Esophagus muscularis mucosa (tissue), 4 donors: ENCODE measurements around the gene ALDOA. TPM values are rescaled to one million over a fixed set of nuclear protein-coding genes. Genes with fewer than 3 reads are reported as not detected.

Source experiments
- DNase-seq: peaks from one replicate; pipeline ENCODE4 v3.0.0-alpha.2; 2017; ENCODE audit errors: extremely low spot score
- H3K27ac ChIP-seq, 4 donors: fragments of 200-600 bp; sonication (generic); replicated peaks in 1 of 4; 1 replicate in 3 of 4; 2 replicates in 1 of 4; pipeline ENCODE4 v1.5.1; 2016 to 2019; ENCODE audit warnings: mild to moderate bottlenecking in 1 of 4
- H3K27me3 ChIP-seq, 4 donors: fragments of 200-600 bp; sonication (generic); one replicate each; pipeline versions ENCODE4 v1.5.1 to v1.6.0; 2016 to 2019
- H3K36me3 ChIP-seq, 4 donors: fragments of 200-600 bp; sonication (generic); one replicate each; pipeline ENCODE4 v1.5.1; 2016 to 2019
- H3K4me1 ChIP-seq, 4 donors: fragments of 200-600 bp; sonication (generic); one replicate each; pipeline ENCODE4 v1.5.1; 2016 to 2019
- H3K4me3 ChIP-seq, 4 donors: fragments of 200-600 bp; sonication (generic); 1 replicate in 2 of 4; 2 replicates in 2 of 4; pipeline ENCODE4 v1.5.1; 2016 to 2019; ENCODE audit warnings: mild to moderate bottlenecking in 4 of 4, moderate library complexity in 1 of 4
- H3K9me3 ChIP-seq, 4 donors: fragments of 200-600 bp; sonication (generic); 1 replicate in 3 of 4; 2 replicates in 1 of 4; pipeline ENCODE4 v1.5.1; 2016 to 2019
- EP300 ChIP-seq: sonication (generic); formaldehyde crosslinking; IDR thresholded peaks from one replicate; pipeline ENCODE4 v1.6.1; 2017; ENCODE audit warnings: antibody characterized with exemption
- POLR2A ChIP-seq: fragments of 450-650 bp; IDR thresholded peaks from one replicate; pipeline ENCODE4 v1.6.1; 2017; ENCODE audit warnings: antibody characterized with exemption, moderate library complexity, mild to moderate bottlenecking, low read depth
- POLR2AphosphoS5 ChIP-seq, 2 donors: sonication (generic); formaldehyde crosslinking; IDR thresholded peaks; one replicate each; pipeline ENCODE4 v1.6.1; 2017; ENCODE audit warnings: antibody characterized with exemption in 2 of 2
- WGBS: methylation state at CpG from one replicate; pipeline ENCODE4 v1.1.5; 2018; 5-methylcytosine and 5-hydroxymethylcytosine counted together
- intact Hi-C: fragments of 100-400 bp; cut with DNase I; formaldehyde crosslinking; loops from one replicate; pipeline ENCODE4 v1.15.1; 2023
- total RNA-seq, 4 donors: library from RNA; depleted of rRNA; stranded (reverse); fragments of >200 nt; gene quantifications; one replicate each; pipeline versions ENCODE4 v1.1.0 to v1.2.1, GENCODE V29; 2016
- TF ChIP-seq, protein P1 (sequence below), 3 experiments: fragments of 200-600 bp in 2 of 3; fragments of 450-650 bp in 1 of 3; sonication (generic) in 2 of 3; IDR thresholded peaks; one replicate each; pipeline ENCODE4 v1.5.1; 2017 to 2019; ENCODE audit warnings: antibody characterized with exemption in 3 of 3, mild to moderate bottlenecking in 2 of 3, moderate library complexity in 1 of 3

Gene ALDOA
- total RNA-seq, 4 donors from 2014 or later, result 1,300 to 1,765 (median 1,454) TPM

GRCh38 chr16:30094541-30095165 is 29.1 kb downstream of the ALDOA start:
- H3K36me3 ChIP-seq, result peaks cover 0 to 22% (median 19%) of the 10 kb centered on the region in 4 donors
- DNase-seq, result no peak
- peaks cover 40 to 63% (median 57%) of the 10 kb centered on the region in 4 donors for H3K4me1 ChIP-seq
- peak overlapping the region; percentile 71 to 93 (median 84) for H3K4me3 ChIP-seq
- H3K27me3 ChIP-seq, result no peaks in the 10 kb centered on the region
- H3K9me3 ChIP-seq, result peaks cover 0 to 14% (median 11%) of the 10 kb centered on the region in 4 donors
- TF ChIP-seq EP300 (no peak), POLR2A (no peak), POLR2AphosphoS5 (IDR thresholded peaks at IDR 0.05) (no peak)
- TF ChIP-seq, protein P1, sequence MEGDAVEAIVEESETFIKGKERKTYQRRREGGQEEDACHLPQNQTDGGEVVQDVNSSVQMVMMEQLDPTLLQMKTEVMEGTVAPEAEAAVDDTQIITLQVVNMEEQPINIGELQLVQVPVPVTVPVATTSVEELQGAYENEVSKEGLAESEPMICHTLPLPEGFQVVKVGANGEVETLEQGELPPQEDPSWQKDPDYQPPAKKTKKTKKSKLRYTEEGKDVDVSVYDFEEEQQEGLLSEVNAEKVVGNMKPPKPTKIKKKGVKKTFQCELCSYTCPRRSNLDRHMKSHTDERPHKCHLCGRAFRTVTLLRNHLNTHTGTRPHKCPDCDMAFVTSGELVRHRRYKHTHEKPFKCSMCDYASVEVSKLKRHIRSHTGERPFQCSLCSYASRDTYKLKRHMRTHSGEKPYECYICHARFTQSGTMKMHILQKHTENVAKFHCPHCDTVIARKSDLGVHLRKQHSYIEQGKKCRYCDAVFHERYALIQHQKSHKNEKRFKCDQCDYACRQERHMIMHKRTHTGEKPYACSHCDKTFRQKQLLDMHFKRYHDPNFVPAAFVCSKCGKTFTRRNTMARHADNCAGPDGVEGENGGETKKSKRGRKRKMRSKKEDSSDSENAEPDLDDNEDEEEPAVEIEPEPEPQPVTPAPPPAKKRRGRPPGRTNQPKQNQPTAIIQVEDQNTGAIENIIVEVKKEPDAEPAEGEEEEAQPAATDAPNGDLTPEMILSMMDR (IDR thresholded peaks at IDR 0.05), result no peak
- H3K27ac ChIP-seq, result peak overlapping the region; percentile 87 to 97 (median 94)
- WGBS, result 83% methylated on average over 11 of the region's 11 CpGs
- intact Hi-C loops, result loop anchor here (10.0 kb wide), 1 partner anchor 310 kb away; the partner anchor contains the start of gene ZNF771

DNA sequence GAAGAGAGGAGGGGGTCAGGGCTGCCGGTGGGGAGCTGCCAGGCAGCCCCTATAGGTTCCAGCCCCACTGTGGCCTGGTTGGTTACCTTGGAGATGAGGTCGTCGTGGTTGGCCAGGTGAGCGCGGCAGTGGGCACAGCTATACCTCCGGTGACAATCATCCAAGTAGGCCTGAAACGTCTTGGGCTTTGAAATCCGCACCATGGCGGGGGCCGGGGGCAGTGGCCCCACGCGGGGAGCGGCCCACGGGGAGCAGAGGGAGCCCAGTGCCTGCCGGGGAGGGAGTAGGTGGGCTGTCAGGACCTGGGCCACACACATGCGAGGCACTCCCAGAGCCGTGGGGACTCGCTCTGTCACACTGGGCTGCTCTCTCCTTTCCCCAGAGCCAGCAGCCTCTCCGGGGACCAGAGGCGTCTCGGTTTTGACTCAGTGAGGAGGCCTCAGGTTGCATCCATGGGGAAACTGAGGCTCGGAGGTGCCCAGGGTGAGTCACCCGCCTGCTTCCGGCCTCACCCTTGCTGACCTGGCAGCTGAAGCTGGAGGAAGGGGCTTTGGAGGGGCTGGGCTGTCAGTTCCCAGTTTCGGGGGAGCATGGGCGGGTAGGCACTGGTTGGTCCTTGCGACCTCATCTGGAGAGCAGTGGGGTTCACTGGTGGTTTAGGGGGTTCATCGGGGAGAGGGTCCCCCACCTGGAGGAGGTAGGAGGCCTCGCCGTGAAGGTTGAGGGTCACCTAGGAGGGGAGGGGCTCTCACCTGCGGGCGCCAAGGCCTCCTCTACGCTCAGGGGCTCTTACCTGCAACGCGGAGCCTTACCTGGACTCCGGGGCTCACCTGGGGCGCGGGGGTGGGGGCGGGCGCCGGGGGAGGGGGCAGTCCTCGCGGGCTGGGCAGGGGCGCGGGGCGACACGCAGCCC is 29.9 kb downstream of the ALDOA start:
- H3K4me3 ChIP-seq, result peak overlapping the region; percentile 71 to 93 (median 84)
- TF ChIP-seq, protein P1 (IDR thresholded peaks at IDR 0.05), result no peak
- TF ChIP-seq EP300, result no peak
- TF ChIP-seq POLR2AphosphoS5 (IDR thresholded peaks at IDR 0.05), result no peak
- TF ChIP-seq POLR2A, result no peak
- H3K36me3 ChIP-seq, result peaks cover 0 to 22% (median 19%) of the 10 kb centered on the region in 4 donors
- no peaks in the 10 kb centered on the region for H3K27me3 ChIP-seq
- intact Hi-C loops, result loop anchor here (10.0 kb wide), 1 partner anchor 309 kb away; the partner anchor contains the start of gene ZNF771
- H3K27ac ChIP-seq, result peak overlapping the region; percentile 87 to 97 (median 94)
- peaks cover 40 to 57% (median 55%) of the 10 kb centered on the region in 4 donors for H3K4me1 ChIP-seq
- peaks cover 0 to 14% (median 11%) of the 10 kb centered on the region in 4 donors for H3K9me3 ChIP-seq
- 20% methylated on average over 13 of the region's 47 CpGs for WGBS
- DNase-seq, result no peak

DNA sequence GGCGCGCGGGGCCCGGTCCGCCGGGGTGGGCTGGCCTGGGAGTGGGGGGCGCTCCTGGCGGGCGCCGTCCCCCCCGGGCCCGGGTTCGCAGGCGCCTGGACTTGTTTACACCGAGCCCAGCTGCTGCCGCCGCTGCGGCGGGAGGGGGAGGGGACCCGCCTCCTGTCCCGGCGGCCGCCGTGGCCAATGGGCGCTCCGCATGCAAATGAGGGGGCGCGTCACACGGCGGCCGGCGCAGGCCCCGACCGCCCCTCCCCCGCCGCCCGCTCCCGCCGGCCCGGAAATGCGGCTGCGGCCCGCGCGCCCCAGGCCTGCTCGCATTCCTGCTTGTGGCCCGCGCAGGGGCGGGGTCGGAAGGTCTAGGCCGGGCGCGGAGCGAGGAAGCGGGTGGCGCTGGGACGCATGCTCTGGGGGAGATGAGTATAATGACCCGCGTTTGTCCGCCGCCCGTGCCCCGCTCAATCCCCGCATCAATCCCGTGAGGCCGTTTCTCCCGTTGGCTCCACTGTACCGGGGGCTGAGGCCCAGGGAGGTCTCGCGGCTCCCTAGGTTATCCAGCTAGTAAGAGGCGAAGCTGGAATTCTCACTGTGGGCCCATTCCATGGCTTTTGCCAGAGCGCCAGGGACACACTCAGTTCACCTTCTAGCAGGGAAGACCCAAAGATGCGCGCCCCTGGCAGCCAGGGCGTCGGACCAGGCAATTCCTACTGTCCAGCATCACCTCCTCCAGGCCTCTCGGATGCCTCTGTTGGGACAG is 30.7 kb downstream of the ALDOA start, which contains the start of gene YPEL3:
YPEL3 (minus strand) TSS at position 109 of the 757 bp plus-strand sequence. CDS start 731 bp downstream, outside the sequence.
- intact Hi-C loops, result loop anchor here (10.0 kb wide), 1 partner anchor 309 kb away; the partner anchor contains the start of gene ZNF771
- TF ChIP-seq EP300 (no peak), POLR2AphosphoS5 (IDR thresholded peaks at IDR 0.05) (peak; percentile 64 to 73), POLR2A (no peak)
- TF ChIP-seq, protein P1 (IDR thresholded peaks at IDR 0.05), result no peak
- Histone ChIP-seq H3K27me3 (no peaks in the 10 kb centered on the region), H3K36me3 (peaks cover 0 to 22% (median 19%) of the 10 kb centered on the region in 4 donors), H3K4me3 (peak within 1 kb of the TSS; percentile 71 to 93 (median 84)), H3K4me1 (peaks cover 34 to 49% (median 46%) of the 10 kb centered on the region in 4 donors), H3K27ac (peak within 1 kb of the TSS; percentile 87 to 97 (median 94)), H3K9me3 (peaks cover 0 to 14% (median 11%) of the 10 kb centered on the region in 4 donors)
- DNase-seq, result peak; percentile 97
- 71% methylated on average over 1 of the region's 77 CpGs for WGBS

DNA sequence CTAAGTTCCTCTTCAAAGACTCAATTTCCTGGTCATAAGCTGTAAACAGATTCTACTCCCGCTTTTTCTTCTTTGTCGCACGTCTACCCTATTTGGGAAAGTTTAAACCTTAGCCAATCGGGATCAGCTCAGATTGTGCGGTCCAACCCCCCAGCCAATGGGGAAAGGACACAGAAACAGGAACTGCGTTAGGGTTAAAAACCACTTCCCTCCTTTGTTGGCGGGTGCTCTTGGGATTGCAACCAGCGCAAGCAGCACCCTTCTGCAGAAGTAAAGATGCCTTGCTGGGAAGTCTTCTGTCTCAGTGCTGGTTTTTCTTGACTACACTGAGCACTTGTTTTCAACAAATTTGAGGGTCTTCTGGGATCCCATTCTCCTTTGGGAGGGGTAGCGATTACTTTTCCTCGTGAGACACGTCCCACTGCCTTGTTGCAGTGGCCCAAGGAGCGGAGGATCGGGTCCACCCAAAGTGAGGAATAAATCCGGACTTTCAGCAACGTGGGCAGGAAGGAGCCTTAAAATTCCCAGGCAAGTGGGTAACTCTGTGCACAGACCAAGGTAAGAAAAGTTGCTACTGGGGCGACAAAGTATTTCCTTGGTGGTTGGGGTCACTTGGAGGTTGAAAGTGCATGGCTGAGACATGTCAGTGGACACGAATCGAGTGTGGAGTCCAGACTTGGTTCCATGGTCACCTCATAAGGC is 31.5 kb downstream of the ALDOA start:
- TF ChIP-seq POLR2A (no peak), POLR2AphosphoS5 (IDR thresholded peaks at IDR 0.05) (no peak), EP300 (no peak)
- TF ChIP-seq, protein P1 (IDR thresholded peaks at IDR 0.05), result no peak
- no peaks in the 10 kb centered on the region for H3K27me3 ChIP-seq
- DNase-seq, result no peak
- peak overlapping the region; percentile 71 to 93 (median 84) for H3K4me3 ChIP-seq
- peaks cover 31 to 43% (median 40%) of the 10 kb centered on the region in 4 donors for H3K4me1 ChIP-seq
- intact Hi-C loops, result loop anchor here (10.0 kb wide), 1 partner anchor 308 kb away; the partner anchor contains the start of gene ZNF771
- H3K27ac ChIP-seq, result peak overlapping the region; percentile 87 to 97 (median 94)
- H3K9me3 ChIP-seq, result peaks cover 0 to 14% (median 11%) of the 10 kb centered on the region in 4 donors
- WGBS, result 94% methylated on average over 18 of the region's 18 CpGs
- peaks cover 0 to 22% (median 19%) of the 10 kb centered on the region in 4 donors for H3K36me3 ChIP-seq
